Uterus (tissue), 4 donors: ENCODE data around the gene WHRN. TPM values are rescaled to one million over a fixed set of nuclear protein-coding genes. Genes with fewer than 3 reads are reported as not detected.

ENCODE experiments used
- DNase-seq, 2 donors: peaks; one replicate each; pipeline ENCODE4 v3.0.0-alpha.2; 2019 to 2020
- H3K27ac ChIP-seq, 2 donors: fragments of 200-600 bp; sonication (generic); 1 replicate in 1 of 2; 2 replicates in 1 of 2; pipeline ENCODE4 v1.5.1; 2016 to 2018
- H3K27me3 ChIP-seq, 2 donors: fragments of 200-600 bp; sonication (generic); one replicate each; pipeline ENCODE4 v1.5.1; 2018 to 2019; ENCODE audit warnings: control low read depth in 1 of 2
- H3K36me3 ChIP-seq, 2 donors: fragments of 200-600 bp; sonication (generic); one replicate each; pipeline ENCODE4 v1.5.1; 2019; ENCODE audit warnings: control low read depth in 1 of 2
- H3K4me1 ChIP-seq, 2 donors: fragments of 200-600 bp; sonication (generic); one replicate each; pipeline ENCODE4 v1.5.1; 2018 to 2019; ENCODE audit warnings: control low read depth in 1 of 2
- H3K4me3 ChIP-seq, 2 donors: fragments of 200-600 bp; sonication (generic); 1 replicate in 1 of 2; 2 replicates in 1 of 2; pipeline ENCODE4 v1.5.1; 2018 to 2019; ENCODE audit warnings: mild to moderate bottlenecking in 1 of 2
- H3K9me3 ChIP-seq, 2 donors: fragments of 200-600 bp; sonication (generic); one replicate each; pipeline ENCODE4 v1.5.1; 2019; ENCODE audit warnings: control low read depth in 1 of 2
- CTCF ChIP-seq, 4 experiments: fragments of 200-600 bp in 2 of 4; fragments of 450-650 bp in 2 of 4; sonication (generic) in 2 of 4; IDR thresholded peaks; one replicate each; pipeline ENCODE4 v1.5.1; 2016 to 2019; ENCODE audit warnings: antibody characterized with exemption in 4 of 4, mild to moderate bottlenecking in 2 of 4, moderate library complexity in 1 of 4
- POLR2A ChIP-seq, 2 donors: fragments of 450-650 bp; IDR thresholded peaks; one replicate each; pipeline ENCODE4 v1.6.1; 2016; ENCODE audit warnings: antibody characterized with exemption in 2 of 2, mild to moderate bottlenecking in 1 of 2, moderate library complexity in 1 of 2
- intact Hi-C: fragments of 100-400 bp; cut with DNase I; formaldehyde crosslinking; loops from one replicate; pipeline ENCODE4 v1.15.1; 2023; ENCODE audit warnings: low total_unique reads
- total RNA-seq, 4 donors: library from RNA; depleted of rRNA in 3 of 4; stranded (reverse); fragments of >200 nt in 3 of 4; gene quantifications; one replicate each; pipeline versions ENCODE4 v1.1.0 to v1.2.4, GENCODE V29; 2014 to 2023
- donor health status: DM: yes; HTN: yes; CAD: no.

The WHRN gene
- total RNA-seq, 4 donors from 2014 or later: 4.0 to 32.3 (median 20.2) TPM

DNA sequence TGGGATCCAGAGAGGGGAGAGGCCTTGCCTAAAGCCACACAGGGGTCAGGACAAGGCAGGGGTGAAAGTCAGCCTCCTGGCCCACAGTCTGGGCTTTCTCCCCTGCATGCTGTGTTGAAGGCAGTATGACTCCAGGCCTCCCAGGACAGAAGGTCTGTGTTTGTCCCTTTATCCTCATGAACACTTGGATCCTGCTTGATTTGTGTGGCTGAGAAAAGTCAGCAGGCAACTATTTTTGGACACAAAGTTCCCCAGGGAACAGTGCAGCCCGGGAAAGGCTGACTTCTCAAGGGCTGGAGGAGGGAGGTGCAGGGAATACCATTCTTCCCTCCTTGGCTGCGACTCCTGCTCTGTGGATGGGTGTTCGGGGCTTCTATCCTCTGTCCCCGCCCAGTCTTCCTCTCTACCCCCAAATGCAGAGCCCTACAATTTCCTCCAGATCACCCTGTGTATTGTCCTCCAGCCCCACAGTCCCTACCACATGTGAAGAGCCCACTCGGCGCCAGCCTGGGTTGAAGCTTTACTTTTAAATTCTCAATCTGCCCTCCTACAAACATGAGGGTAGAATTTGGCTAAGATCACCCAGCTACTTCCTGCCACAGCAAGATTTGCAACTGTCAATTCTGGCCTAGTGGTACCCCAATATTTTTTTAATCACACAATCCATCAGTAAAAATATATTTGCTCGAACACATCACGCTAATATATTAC, 121.6 kb downstream of the WHRN start:
- H3K4me1 ChIP-seq: peaks cover 6 to 45% of the 10 kb centered on the region in 2 donors
- peak; percentile 60 to 61 for DNase-seq
- intact Hi-C loops: no loop called here
- H3K9me3 ChIP-seq: no peaks in the 10 kb centered on the region
- peak overlapping the region in 1 of 2 donors; percentile 15 for H3K4me3 ChIP-seq
- TF ChIP-seq POLR2A (IDR thresholded peaks at IDR 0.05): peak in 1 of 2 donors; percentile 39
- TF ChIP-seq CTCF (IDR thresholded peaks at IDR 0.05): peak in 1 of 4 experiments; percentile 9
- H3K27ac ChIP-seq: peak overlapping the region; percentile 97 to 98
- H3K36me3 ChIP-seq: no peaks in the 10 kb centered on the region
- H3K27me3 ChIP-seq: no peaks in the 10 kb centered on the region

DNA sequence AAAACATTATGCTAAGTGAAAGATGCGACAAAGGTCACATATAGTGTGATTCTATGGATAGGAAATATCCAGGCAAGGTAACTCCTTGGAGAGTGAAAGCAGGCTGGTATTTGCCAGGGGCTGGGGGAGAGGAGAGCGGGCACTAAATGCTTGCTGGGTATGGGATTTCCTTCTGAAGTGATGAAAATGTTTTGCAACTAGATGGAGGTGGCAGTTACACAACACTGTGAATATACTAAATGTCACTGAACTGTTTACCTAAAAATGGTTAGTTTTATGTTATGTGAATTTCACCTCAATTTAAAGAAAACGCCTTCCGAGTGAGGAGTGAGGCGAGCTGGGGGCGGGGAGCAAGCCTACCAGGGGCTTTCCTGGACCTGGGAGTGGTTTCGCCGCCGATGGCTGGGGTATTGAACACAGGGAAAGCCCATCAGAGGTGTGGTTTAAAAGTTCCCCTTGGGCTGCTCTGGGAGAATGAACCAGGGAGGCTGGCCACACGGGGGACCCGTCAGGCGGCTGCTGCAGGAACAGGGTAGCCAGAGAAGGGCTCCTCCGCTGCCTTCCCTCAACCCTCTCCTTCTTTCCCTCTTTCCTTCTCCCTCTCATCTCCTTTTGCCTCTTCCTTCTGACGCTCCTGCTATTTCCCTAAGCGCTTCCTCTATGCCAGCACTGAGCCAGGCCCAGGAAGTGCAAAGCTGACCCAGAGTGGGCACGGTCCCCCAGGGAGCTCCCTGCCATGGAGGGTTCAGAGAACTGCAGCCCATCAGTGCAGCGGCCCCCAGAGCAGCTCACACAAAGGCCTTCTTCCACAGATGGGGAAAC, 122.4 kb downstream of the WHRN start:
- DNase-seq: no peak
- intact Hi-C loops: no loop called here
- H3K4me3 ChIP-seq: peak overlapping the region in 1 of 2 donors; percentile 15

DNA sequence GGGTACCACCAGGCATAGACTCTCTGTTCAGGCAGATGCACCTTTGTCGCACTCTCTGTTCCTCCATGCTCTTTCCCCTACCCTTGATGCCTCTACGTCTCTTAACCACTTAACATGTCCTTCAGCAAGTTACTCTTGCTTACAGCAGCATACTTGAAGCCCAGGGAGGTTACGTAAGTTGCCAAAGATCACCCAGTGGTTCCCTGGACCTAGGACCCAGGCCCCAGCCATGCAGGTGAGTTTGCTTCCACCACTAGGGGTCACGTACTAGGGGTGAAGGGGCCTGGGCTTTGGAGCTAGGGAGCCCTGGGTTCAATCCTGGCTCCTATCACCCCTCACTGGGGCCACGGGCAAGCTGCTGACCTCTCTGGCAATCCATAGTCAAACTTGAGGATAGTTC, 126.4 kb downstream of the WHRN start:
- Histone ChIP-seq H3K27ac (peak overlapping the region; percentile 14 to 43), H3K36me3 (no peaks in the 10 kb centered on the region), H3K4me1 (peaks cover 0 to 26% of the 10 kb centered on the region in 2 donors), H3K4me3 (no peak overlapping the region), H3K27me3 (no peaks in the 10 kb centered on the region), H3K9me3 (no peaks in the 10 kb centered on the region)
- TF ChIP-seq CTCF (IDR thresholded peaks at IDR 0.05) (no peak), POLR2A (IDR thresholded peaks at IDR 0.05) (no peak)
- intact Hi-C loops: no loop called here
- no peak for DNase-seq

More for the DNA sequence above, 122.4 kb downstream of the WHRN start:
- Histone ChIP-seq H3K4me1 (peaks cover 5 to 38% of the 10 kb centered on the region in 2 donors), H3K36me3 (no peaks in the 10 kb centered on the region), H3K27me3 (no peaks in the 10 kb centered on the region), H3K9me3 (no peaks in the 10 kb centered on the region), H3K27ac (peak overlapping the region; percentile 97 to 98)
- TF ChIP-seq POLR2A (IDR thresholded peaks at IDR 0.05) (no peak), CTCF (IDR thresholded peaks at IDR 0.05) (peak in 2 of 4 experiments; percentile 8 to 15)

DNA sequence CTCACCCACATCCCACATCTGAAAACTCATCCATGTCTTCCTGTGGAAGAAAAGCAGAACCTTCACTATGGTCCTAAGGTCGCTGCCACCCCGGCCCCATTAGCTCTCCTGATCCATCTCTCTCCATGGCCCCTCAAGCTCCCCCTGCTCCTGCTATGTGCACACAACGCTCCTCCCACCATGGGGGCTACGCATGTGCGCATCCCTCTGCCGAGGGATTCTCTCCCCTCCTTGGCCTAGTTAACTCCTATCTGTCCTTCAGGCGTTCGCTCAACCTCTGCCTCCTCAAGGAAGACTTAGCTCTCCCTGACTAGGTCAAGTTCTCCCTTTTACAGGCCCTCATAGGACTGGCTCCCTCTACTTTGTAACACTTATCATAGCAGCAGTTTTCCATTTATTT, 127.3 kb downstream of the WHRN start:
- Histone ChIP-seq H3K27ac (peak overlapping the region; percentile 1 to 52), H3K27me3 (no peaks in the 10 kb centered on the region), H3K4me3 (no peak overlapping the region), H3K36me3 (no peaks in the 10 kb centered on the region), H3K4me1 (peaks cover 4 to 28% of the 10 kb centered on the region in 2 donors), H3K9me3 (no peaks in the 10 kb centered on the region)
- no peak for TF ChIP-seq POLR2A (IDR thresholded peaks at IDR 0.05)
- TF ChIP-seq CTCF (IDR thresholded peaks at IDR 0.05): no peak
- DNase-seq: no peak
- intact Hi-C loops: no loop called here
